Ovary (tissue), 10 donors: ENCODE results near the gene MID1. TPM values are rescaled to one million over a fixed set of nuclear protein-coding genes. Genes with fewer than 3 reads are reported as not detected.

Source experiments
- DNase-seq, 5 donors: peaks; one replicate each; pipeline ENCODE4 v3.0.0-alpha.2; 2019 to 2020
- H3K27ac ChIP-seq, 2 donors: fragments of 200-600 bp; one replicate each; pipeline versions ENCODE4 v1.5.1 to v1.8.0; 2019 to 2022
- H3K27me3 ChIP-seq: fragments of 200-600 bp; one replicate; pipeline ENCODE4 v1.8.0; 2022
- H3K36me3 ChIP-seq: fragments of 200-600 bp; sonication (generic); one replicate; pipeline ENCODE4 v1.5.1; 2019
- H3K4me1 ChIP-seq: one replicate; pipeline ENCODE4 v1.8.1; 2013; ENCODE audit warnings: mild to moderate bottlenecking, moderate library complexity; ENCODE audit not compliant: insufficient read depth
- H3K4me3 ChIP-seq: fragments of 200-600 bp; sonication (generic); one replicate; pipeline ENCODE4 v1.5.1; 2017
- H3K9me3 ChIP-seq, 2 donors: fragments of 200-600 bp in 1 of 2; sonication (generic) in 1 of 2; one replicate each; pipeline versions ENCODE4 v1.5.1 to v1.8.1; 2013 to 2019; ENCODE audit warnings: mild to moderate bottlenecking in 1 of 2, moderate library complexity in 1 of 2
- EP300 ChIP-seq: sonication (generic); formaldehyde crosslinking; IDR thresholded peaks from one replicate; pipeline ENCODE4 v1.6.1; 2017; ENCODE audit warnings: antibody characterized with exemption
- POLR2A ChIP-seq: fragments of 450-650 bp; IDR thresholded peaks from one replicate; pipeline ENCODE4 v1.6.1; 2017; ENCODE audit warnings: antibody characterized with exemption, mild to moderate bottlenecking, moderate library complexity
- WGBS, 3 donors: extraction: QIAGEN DNeasy Blood & Tissue Kit in 1 of 3; methylation state at CpG; one replicate each; pipeline versions ENCODE4 v1.1.5 to v1.1.7; 2013 to 2017; 5-methylcytosine and 5-hydroxymethylcytosine counted together
- intact Hi-C, 4 donors: fragments of 100-400 bp; cut with DNase I; formaldehyde crosslinking; loops; one replicate each; pipeline versions ENCODE4 v1.11.0 to v1.15.1; 2022 to 2023
- long read RNA-seq, 3 donors: library from polyadenylated mRNA in 2 of 3; unstranded in 2 of 3; transcript quantifications; one replicate each; pipeline ENCODE4 v2.0.0 and lab custom pipeline, GENCODE V29; 2021 to 2026
- polyA plus RNA-seq, 2 donors: library from polyadenylated mRNA; stranded (reverse); fragments of 200-250 nt in 1 of 2; fragments of 350-450 nt in 1 of 2; fragmentation: Illumina TruSeq in 1 of 2; extraction: RNeasy Lipid Tissue Mini Kit (QIAGEN cat#74804) in 1 of 2; gene quantifications; one replicate each; pipeline ENCODE4 v1.2.3, GENCODE V29; 2013 to 2014
- total RNA-seq, 7 donors: library from RNA; depleted of rRNA in 2 of 7; stranded (reverse); fragments of >200 nt in 2 of 7; fragmentation: NEBNext Ultra II Directional in 3 of 7; extraction: Animal tissue kit (Norgen Biotek cat#: 25700) in 3 of 7; gene quantifications; one replicate each; pipeline versions ENCODE4 v1.1.0 to v1.2.4, GENCODE V29; 2016 to 2023
- TF ChIP-seq, protein P1 (sequence below), 3 donors: fragments of 450-650 bp in 2 of 3; fragments of 200-600 bp in 1 of 3; IDR thresholded peaks; one replicate each; pipeline versions ENCODE4 v1.5.1 to v1.8.0; 2016 to 2022; ENCODE audit warnings: antibody characterized with exemption in 3 of 3, mild to moderate bottlenecking in 1 of 3
- donor health status: DM: no; HTN: no; CAD: no; lungs with moderate emphysema.
- donor health status: DM: no; HTN: no; CAD: no.
- donor health status: Bipolar disorder and iron deficiency.
- donor health status: DM: yes; HTN: yes; CAD: no.
- donor health status: DM: no; HTN: no; CAD: no.
- donor health status: DM: yes; HTN: yes; CAD: no.

The MID1 gene
- total RNA-seq (10 to 100 TPM in 5 of 7 donors, 1 to 10 TPM in 2; 6.2 to 25.7 (median 17.5) TPM), polyA plus RNA-seq (10 to 100 TPM in 1 of 2 donors, 1 to 10 TPM in 1; 4.0 to 13.0 TPM)
- long read RNA-seq, donor 1, full-length matches to known transcripts, result 22 of 46 reads
- long read RNA-seq, donor 1, partial matches to known transcripts, result 19 of 46 reads
- long read RNA-seq, donor 1, other reads (novel, unspliced or antisense), result 5 of 46 reads
- long read RNA-seq, donor 2, full-length matches to known transcripts, result 1 of 1 reads
- long read RNA-seq, donor 2, partial matches to known transcripts, result 0 of 1 reads
- long read RNA-seq, donor 2, other reads (novel, unspliced or antisense), result 0 of 1 reads
- long read RNA-seq, donor 3, full-length matches to known transcripts, result 13 of 20 reads
- long read RNA-seq, donor 3, partial matches to known transcripts, result 2 of 20 reads
- long read RNA-seq, donor 3, other reads (novel, unspliced or antisense), result 5 of 20 reads

DNA sequence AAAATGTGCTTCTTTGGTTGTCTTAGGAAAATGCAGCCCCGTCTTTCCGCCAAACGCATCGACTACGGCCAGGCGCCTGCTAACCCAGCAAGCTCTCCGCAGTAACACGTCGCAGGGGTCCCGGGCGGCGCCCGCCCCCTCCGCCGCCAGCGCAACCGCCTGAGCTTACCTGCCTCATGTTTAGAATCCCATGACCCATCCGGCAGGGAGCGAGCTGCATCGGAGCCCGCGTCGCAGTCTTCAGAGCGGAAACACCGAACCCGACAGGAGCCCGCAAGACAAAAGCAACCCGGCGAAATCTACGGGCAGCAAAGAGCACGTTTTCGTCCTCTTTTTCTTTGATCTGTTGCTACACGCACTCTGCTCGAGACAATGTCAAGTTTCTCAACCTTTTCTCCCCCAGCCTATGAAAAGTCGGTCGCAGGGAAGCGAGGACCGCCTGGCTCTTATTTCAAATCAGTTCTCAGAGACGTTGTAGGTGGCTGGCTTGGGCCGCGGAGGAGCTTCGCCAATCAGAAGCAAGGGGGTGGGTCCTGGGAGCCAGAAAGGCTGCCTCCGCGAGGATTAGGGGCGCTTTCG lies at the start of gene MID1:
Gene MID1, minus strand, starts transcription at position 465 of the 579 bp plus-strand sequence. CDS start 53,038 bp downstream, outside the sequence.
- Histone ChIP-seq H3K27me3 (no peaks in the 10 kb centered on the region), H3K9me3 (no peaks in the 10 kb centered on the region), H3K27ac (peak within 1 kb of the TSS; percentile 71 to 72), H3K4me3 (peak within 1 kb of the TSS; percentile 52), H3K36me3 (no peaks in the 10 kb centered on the region), H3K4me1 (peaks cover 3% of the 10 kb centered on the region)
- peak; percentile 70 to 80 (median 74) for DNase-seq
- WGBS, 3 donors, result 18 to 27% (median 19%) methylated on average over 46 of the region's 46 CpGs
- intact Hi-C loops, result loop anchor here in 1 of 4 donors (5.0 kb wide), 1 partner anchor 492 kb away; the partner anchor contains the start of gene HCCS
- TF ChIP-seq EP300 (no peak), POLR2A (peak; percentile 20)
- TF ChIP-seq, protein P1, sequence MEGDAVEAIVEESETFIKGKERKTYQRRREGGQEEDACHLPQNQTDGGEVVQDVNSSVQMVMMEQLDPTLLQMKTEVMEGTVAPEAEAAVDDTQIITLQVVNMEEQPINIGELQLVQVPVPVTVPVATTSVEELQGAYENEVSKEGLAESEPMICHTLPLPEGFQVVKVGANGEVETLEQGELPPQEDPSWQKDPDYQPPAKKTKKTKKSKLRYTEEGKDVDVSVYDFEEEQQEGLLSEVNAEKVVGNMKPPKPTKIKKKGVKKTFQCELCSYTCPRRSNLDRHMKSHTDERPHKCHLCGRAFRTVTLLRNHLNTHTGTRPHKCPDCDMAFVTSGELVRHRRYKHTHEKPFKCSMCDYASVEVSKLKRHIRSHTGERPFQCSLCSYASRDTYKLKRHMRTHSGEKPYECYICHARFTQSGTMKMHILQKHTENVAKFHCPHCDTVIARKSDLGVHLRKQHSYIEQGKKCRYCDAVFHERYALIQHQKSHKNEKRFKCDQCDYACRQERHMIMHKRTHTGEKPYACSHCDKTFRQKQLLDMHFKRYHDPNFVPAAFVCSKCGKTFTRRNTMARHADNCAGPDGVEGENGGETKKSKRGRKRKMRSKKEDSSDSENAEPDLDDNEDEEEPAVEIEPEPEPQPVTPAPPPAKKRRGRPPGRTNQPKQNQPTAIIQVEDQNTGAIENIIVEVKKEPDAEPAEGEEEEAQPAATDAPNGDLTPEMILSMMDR (IDR thresholded peaks at IDR 0.05), result no peak

DNA sequence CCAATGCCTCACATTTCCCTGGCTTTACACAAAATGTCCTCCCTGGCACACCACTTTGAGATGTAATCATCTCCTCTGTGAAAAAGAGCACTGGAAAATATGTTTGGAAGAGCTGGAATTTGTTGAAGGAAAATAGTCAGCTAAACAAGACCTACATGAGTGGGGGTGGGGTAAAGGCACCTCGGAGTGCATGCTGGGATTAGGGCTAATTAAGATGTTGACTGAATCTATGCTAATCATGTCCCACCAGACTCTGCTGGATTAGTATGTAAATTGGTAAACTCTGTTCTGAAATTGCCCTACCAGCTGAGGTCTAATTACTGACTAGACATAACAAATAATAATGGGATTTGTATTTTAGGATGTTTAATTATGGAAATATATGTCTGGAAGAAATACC lies 46.8 kb upstream of the MID1 start:
- no peak for TF ChIP-seq EP300
- TF ChIP-seq, protein P1 (IDR thresholded peaks at IDR 0.05), result no peak
- TF ChIP-seq POLR2A, result no peak
- Histone ChIP-seq H3K4me3 (no peak overlapping the region), H3K27ac (no peak overlapping the region), H3K4me1 (no peaks in the 10 kb centered on the region), H3K36me3 (no peaks in the 10 kb centered on the region), H3K9me3 (no peaks in the 10 kb centered on the region), H3K27me3 (no peaks in the 10 kb centered on the region)
- no peak for DNase-seq
- 21 to 71% (median 54%) methylated on average over 1 of the region's 1 CpG for WGBS, 3 donors
- intact Hi-C loops, result no loop called here

DNA sequence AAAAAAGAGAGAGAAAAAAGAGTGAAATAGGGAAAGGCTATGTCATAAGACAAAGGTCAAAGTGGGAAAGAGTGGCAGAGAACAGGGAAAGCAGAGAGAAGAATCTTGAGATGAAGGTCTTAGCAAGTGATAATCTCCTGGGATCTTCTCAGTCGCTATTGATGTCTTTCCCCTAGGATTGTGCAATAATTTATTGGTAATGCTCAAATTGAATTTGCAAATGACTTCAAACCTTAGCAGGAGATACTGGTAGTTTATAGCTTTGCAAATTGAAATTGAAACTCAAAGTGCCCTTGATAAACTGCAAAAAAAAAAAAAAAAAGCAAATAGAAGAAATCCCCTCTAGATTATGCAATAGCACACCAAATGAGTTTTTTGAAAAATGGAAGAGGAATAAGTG lies 45.7 kb upstream of the MID1 start:
- Histone ChIP-seq H3K27me3 (no peaks in the 10 kb centered on the region), H3K4me3 (no peak overlapping the region), H3K27ac (no peak overlapping the region), H3K4me1 (no peaks in the 10 kb centered on the region), H3K36me3 (no peaks in the 10 kb centered on the region), H3K9me3 (no peaks in the 10 kb centered on the region)
- intact Hi-C loops, result no loop called here
- TF ChIP-seq, protein P1 (IDR thresholded peaks at IDR 0.05), result no peak
- TF ChIP-seq POLR2A, result no peak
- no peak for TF ChIP-seq EP300
- DNase-seq, result no peak
- WGBS, 3 donors, result 55 to 70% (median 64%) methylated on average over 1 of the region's 1 CpG

- H3K9me3 ChIP-seq, result no peaks in the 10 kb centered on the region
- WGBS, 3 donors, result 75 to 78% (median 76%) methylated on average over 7 of the region's 7 CpGs
- H3K27me3 ChIP-seq, result no peaks in the 10 kb centered on the region
- no peak for DNase-seq
- H3K4me1 ChIP-seq, result no peaks in the 10 kb centered on the region
- H3K4me3 ChIP-seq, result no peak overlapping the region
- intact Hi-C loops, result no loop called here
- no peak overlapping the region for H3K27ac ChIP-seq
- TF ChIP-seq POLR2A (no peak), EP300 (no peak)
- TF ChIP-seq, protein P1 (IDR thresholded peaks at IDR 0.05), result no peak
- H3K36me3 ChIP-seq, result no peaks in the 10 kb centered on the region
These were observed 45.3 kb upstream of the MID1 start for GRCh38 chrX:10665681-10666080.
